Activated CD8-positive, alpha-beta memory T cell treated with anti-CD3 and anti-CD28 coated beads, Interleukin-2, amount 50 U/mL, for 1 hour (primary cell): ENCODE data around the gene ARL10.

ENCODE experiments used
- DNase-seq: peaks from one replicate; pipeline ENCODE4 v3.0.0-alpha.2; 2020; ENCODE audit errors: extremely low read depth

Gene ARL10

GRCh38 chr5:176410486-176411180 lies 45.3 kb downstream of the ARL10 start:
- DNase-seq = no peak

DNA sequence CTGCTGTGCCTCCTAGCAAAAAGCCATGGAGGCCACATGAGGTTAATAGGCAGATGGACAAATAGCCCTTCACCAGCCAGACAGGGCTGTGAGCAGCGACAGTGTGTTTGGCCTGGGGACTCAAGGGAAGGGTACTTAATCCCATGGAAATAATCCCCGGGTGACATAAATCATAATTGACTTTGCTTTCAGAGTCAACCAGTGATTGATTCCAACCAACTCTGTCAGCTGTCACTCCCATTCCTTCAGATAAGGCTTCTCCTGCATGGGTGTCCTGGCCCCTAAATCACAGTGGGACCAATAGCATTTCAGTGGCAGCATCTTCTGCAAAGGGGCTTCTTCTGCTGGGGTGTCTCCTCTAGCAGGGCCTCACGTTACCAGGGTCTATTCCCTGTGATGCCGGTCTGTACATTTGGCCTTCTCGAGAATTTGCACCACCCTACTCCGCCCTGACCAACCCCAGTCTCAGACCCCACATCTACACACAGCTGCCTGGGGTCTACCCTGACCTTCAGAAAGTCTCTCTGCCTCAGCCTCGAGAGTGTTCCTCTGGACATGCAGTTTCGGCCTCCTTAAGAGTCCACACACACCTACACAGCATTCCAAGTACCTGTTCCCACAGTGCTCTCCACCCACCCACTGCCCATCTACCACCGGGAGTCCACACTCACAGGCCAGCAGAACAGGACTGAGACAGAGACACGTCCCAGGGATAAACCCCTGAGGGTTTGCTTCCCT lies 47.4 kb downstream of the ARL10 start:
- DNase-seq = no peak

DNA sequence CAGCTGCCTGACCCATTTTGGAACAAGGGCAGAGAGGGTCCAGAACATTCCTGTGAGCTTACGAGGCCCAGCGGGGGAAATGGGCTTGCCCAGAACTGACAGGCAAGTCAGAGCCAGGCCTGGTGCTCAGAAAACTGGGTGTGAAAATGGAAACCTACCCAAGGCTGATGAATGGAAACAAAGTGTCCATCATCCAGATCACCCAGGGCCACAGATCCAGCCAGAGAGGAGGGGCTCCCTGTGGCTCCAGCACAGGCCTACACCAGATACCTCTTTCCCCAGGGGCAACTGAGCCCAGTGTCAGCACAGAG lies 47.9 kb downstream of the ARL10 start:
- DNase-seq = no peak

- no peak for DNase-seq
These were observed 48.5 kb downstream of the ARL10 start for GRCh38 chr5:176413709-176414191.

GRCh38 chr5:176414704-176415103 lies 49.4 kb downstream of the ARL10 start:
- DNase-seq = no peak

DNA sequence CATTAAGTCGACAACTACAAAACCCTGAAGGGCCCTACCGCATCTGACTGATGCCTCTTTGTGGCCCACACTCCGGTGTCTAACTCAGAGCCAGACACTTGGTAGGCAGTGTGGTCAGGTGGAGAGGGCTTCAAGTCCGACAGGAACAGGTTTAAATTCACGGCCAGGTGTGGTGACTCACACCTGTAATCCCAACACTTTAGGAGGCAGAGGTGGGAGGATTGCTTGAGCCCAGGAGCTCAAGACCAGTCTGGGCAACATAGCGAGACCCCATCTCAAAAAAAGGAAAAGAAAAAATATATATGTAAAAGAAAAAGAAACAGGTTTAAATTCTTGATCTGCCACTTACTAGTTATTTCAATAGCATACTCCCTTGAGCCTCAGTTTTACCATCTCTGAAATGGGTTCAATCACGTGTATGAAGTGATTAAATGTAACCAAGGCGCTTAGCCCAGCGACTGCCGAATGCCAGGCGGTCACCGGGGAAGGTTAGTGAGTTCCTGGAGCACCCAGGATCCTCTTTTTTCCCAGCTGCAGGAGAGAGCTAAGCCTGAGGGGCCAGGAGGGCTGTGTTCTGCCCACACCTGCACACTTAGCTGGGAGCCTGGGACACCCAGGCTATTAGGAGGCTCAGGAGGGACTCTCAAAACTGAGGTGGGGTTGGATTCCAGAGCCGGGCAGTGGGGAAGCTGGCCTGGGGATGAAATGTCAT lies 50.1 kb downstream of the ARL10 start:
- no peak for DNase-seq

GRCh38 chr5:176415952-176416924 lies 51.0 kb downstream of the ARL10 start, which contains the start of gene CLTB:
CLTB (minus strand) TSS chr5:176416539; CDS start chr5:176416363, 176 bp downstream.
- peak; percentile 62 for DNase-seq

DNA sequence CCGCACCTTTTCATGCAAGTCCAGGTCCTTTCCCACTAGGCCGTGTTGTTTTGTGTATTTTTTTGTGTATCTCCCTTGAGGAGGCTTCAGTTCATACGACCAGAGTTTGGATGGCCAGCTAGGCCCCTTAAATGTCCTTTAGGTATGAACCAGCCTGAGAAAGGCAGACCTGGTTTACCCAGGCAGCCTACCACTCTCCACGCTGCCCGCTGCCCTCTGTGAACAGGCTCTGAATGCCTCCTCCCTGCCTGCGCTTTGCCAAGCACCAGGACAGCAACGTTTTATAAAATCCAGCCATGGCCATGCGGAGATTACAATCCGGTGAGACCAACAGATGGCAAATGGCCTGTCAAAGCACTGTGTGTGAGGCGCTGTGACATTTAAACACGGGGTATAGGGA lies 51.7 kb downstream of the ARL10 start:
- no peak for DNase-seq

DNA sequence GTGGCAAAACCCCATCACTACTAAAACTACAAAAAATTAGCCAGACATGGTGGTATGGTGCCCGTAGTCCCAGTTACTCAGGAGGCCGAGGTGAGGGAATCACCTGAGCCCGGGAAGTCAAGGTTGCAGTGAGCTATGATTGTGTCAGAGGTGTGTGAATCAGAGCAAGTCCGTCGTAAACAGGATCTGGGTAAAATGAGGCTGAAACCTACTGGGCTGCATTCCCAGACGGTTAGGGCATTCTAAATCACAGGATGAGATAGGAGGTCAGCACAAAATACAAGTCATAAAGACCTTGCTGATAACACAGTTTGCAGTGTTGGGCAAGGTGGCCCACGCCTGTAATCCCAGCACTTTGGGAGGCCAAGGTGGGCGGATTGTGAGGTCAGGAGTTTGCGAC lies 53.0 kb downstream of the ARL10 start:
- DNase-seq = no peak

- no peak for DNase-seq
These were observed 54.8 kb downstream of the ARL10 start for GRCh38 chr5:176420086-176420485.

DNA sequence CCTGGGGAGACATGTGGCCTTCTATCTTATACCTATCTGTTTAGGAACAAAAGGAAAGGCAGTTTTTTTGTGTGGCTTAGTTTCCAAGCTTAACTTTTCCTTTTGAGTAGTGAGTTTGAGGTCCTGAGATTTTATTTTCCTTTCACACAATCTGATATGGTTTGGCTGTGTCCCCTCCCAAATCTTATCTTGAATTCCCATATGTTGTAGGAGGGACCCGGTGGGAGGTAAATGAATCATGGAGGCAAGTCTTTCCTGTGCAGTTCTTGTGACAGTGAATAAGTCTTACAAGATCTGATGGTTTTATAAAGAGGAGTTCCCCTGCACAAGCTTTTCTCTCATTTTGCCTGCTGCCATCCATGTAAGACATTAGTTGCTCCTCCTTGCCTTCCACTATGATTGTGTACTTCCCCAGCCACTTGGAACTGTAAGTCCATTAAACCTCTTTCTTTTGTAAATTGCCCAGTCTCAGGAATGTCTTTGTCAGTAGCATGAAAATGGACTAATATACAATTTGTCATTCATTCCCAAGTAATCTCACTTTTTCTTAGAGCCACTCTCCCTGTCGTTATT lies 55.8 kb downstream of the ARL10 start:
- no peak for DNase-seq

DNA sequence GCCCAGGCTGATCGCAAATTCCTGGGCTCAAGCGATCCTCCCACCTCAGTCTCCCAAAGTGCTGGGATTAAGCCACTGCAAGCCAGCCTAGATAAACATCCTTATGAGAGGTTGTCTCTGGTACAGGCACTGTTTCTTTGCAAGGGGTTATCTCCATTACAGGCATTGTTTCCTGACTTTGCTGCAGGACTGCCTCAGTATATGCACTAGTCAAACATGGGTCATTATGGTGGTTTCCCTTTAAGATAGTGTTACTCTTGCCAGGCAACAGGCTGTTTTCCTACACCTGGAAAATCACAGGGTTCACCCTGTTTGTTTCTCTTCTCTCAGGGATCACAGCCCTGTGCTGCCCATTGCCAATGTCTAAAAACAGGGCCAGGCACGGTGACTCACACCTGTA lies 58.9 kb downstream of the ARL10 start:
- no peak for DNase-seq

DNA sequence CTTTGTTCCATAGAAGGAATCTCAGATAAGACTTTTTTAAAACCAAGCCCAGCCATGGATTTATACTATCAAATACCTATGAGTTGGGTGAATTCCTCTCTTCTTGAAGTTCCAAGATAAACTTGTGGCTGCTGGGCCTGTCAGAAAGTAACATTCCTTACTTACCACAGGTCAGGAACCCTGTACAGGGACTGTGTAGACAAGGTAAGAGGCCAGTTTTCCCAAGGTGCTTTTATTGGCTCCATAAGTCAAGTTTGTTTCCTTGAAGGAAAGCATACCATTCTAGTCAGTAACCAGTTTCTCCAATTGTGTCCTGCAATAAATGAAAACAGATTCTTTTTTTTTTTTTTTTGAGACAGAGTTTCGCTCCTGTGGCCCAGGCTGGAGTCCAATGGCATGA lies 59.9 kb downstream of the ARL10 start:
- no peak for DNase-seq

DNA sequence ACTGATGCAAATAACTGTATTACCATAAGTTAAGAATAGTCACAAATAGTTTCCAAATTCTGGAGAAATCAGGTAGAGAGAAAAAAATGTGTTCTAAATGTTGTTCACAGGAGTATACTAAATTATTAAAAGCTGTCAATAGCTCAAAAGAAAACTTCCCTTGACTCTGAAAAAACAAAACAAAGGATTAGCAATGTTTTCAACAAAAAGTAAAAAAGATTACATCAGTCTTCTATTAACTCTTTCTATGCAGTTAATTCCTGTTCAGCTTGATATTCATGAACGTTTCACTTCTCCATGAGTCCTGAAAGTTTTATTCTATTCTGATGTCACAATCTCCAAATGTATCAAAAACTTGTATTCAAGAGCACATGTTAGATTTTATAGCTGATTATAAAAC lies 60.5 kb downstream of the ARL10 start:
- DNase-seq = no peak

DNA sequence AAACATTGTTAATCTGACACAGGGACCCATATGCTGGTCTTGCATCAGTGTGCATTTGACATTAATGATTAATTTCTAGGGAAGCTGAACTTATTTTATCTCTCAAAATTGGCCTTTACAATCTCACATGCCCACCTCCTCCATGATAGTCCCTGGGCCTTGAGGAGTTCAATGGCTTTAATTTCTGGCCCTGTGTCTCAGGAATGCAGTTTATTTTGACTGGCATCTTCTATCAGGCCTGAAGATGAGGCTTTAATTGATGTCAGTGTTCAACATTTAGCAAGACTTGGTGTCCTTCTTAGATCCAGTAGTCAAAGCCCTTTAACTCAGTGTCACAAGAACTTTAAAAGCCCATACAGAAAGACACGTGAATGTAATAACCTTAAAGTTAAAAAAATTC lies 61.6 kb downstream of the ARL10 start:
- DNase-seq = no peak

- DNase-seq = no peak
These were observed 62.7 kb downstream of the ARL10 start for GRCh38 chr5:176427971-176428370.

- no peak for DNase-seq
These were observed 64.7 kb downstream of the ARL10 start for GRCh38 chr5:176429972-176430371.
